HL-60/S4 (cell line): ENCODE data around the gene MAP2K1.
"Not testable (repeated sequence)": the region's sequence is repeated elsewhere in the genome, so short reads cannot be mapped to it uniquely, and the experiment has no call there.

ENCODE experiments used
- in situ Hi-C: fragments of 300-500 bp; cut with MboI; formaldehyde crosslinking; loops from 2 replicates; pipeline ENCODE4 v1.14.3; 2022; ENCODE audit warnings: low sequenced_read_pairs

Gene MAP2K1

DNA sequence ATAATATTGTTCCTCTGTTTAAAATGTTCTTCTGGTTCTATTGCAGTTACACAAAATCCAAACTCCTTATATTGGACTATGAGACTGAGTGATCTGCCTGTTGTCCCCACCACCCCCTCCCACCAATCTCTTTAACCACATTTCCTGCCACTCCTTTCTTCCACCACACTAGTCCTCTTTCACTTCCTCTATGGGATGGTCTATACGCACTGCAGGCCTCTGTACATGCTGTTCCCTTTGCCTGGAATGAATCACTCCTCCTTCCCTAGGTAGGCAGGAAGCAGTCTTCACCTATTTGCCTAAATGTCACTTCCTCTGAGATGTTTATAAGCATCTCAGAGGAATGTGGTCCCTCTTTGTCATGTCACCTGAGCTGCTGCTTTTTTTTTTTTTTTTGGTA lies 4.0 kb downstream of the MAP2K1 start:
- in situ Hi-C loops = no loop called here

DNA sequence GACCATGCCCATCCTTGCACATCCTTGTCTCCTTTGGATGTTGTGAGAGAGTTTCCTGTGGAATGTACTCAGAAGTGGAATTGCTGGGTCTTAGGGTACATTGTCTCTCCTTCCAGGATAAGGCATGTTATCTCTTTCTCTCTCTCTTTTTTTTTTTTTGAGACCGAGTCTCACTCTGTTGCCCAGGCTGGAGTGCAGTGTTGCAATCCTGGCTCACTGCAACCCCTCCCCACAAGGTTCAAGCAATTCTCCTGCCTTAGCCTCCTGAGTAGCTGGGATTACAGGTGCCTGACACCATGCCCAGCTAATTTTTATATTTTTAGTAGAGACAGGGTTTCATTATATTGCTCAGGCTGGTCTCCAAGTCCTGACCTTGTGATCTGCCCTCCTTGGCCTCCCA lies 6.3 kb downstream of the MAP2K1 start:
- in situ Hi-C loops = not testable (repeated sequence)

DNA sequence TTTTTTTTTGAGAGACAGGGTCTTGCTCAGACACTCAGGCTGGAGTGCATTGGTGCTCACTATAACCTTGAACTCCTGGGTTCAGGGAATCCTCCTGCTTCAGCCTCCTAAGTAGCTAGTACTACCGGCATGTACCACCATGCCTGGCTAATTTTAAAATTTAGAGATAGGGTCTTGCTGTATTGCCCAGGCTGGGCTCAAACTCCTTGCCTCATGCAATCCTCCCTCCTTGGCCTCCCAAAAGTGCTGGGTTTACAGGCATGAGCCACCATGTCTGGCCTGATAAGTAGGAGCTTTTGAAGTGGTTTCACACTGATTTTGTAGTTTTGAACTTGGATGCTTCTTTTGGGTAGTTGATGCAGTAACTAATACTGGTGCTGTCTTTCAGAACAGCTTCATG lies 7.8 kb downstream of the MAP2K1 start:
- in situ Hi-C loops = no loop called here

DNA sequence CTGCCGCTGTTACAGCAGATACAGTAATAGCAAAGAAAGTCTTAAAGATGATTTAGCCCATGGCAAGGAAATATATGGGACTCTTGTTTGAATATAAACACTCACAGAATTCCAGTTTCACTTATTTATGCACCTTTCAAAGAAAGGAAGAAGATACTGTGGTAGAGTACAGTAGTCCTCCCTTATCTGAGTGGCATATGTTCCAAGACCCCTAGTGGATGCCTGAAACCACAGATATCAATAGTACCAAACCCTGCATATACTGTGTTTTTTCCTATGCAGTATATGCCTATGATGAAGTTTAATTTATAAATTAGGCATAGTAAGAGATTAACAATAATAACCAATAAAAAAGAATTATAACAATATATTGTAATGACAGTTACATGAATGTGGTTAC lies 8.2 kb downstream of the MAP2K1 start:
- in situ Hi-C loops = no loop called here

GRCh38 chr15:66399276-66399675 lies 12.6 kb downstream of the MAP2K1 start:
- in situ Hi-C loops = no loop called here

- in situ Hi-C loops = no loop called here
Observed at GRCh38 chr15:66400351-66400774, 13.7 kb downstream of the MAP2K1 start.

DNA sequence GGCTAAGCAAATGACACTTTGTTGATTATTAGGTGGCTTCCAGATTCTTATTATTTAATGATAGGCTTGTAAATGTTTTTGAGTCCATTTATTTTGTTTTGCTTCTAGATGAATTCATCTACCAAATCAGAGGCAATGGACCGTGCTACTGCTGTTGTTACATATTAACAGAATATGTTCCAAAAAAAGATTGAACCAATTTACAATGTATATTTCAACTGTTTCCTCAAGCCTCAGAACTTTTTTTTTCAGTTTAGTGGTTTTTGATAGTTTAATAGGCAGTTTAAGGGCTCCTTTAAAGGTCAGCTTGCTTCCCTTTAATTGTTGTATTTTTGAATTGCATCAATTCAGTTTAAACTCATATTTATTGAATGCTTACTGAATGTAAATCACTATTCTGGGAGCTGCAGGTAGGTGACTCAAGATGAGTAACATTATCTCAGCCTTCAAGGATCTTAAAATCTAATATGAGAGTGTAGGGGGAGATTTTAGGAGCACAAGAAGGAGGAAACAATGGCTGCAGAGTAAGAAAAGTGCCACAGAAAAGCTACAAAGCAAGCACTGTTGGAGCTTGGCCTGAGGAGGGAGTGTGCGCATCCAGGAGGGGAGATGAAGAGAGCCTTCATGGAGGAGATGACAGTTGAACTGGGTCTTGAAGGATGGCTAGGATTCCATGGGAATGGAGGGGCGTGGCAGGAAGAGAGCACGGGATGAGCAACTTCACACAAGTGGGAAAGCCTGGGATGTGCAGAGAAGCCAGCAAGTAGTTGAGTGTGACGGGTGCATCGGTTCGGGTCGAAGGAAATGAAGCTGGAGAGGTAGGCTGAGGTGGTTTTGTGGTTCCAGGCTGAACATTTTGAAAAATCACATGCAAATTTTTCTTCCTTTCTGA lies 14.7 kb downstream of the MAP2K1 start:
- in situ Hi-C loops = no loop called here

DNA sequence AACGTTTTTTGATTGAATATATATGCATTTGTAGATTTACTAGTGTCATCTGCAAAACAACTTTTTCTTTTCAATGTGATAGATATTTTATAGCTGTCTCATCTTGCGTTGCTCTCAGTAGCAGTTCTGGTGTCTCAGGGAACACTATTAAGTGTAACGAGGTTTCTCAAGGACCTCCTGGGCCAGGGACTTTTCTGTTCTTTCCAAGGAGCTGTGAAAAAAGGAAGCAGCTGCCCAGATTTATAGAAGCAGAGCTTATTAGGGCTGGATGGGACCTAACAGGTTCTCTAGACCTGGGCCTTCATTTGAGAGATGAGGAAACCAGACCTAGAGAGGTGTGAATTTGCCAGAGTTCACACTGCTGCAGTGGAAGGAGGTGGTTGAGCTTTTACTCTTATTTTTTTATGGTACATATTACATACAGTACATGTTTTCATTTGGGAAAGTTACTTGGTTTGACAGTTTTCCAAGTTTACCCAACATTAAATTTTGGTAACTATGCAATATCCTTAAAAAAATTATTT lies 16.1 kb downstream of the MAP2K1 start:
- in situ Hi-C loops = no loop called here

DNA sequence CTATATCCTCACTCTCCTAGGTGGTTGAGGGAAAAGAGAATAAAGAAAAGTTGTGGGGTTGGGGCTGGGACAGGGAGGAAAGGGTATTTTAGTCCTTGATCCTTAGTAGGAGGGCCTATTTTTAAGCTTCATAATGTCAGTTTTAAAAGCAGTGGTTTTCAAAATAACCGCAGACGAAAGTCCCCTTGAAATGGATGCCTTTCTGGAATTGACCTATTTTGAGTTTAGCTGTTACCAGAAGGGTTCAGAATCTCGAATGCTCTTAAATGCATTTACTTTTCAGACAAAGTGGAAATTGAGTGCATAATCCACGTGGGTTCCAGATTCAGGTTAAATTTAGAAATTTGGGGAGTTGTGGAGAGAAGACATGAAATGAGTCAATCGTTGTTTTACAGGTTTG lies 16.6 kb downstream of the MAP2K1 start:
- in situ Hi-C loops = no loop called here

- in situ Hi-C loops = no loop called here
Observed at GRCh38 chr15:66404122-66404521, 17.4 kb downstream of the MAP2K1 start.

GRCh38 chr15:66404532-66404931 lies 17.8 kb downstream of the MAP2K1 start:
- in situ Hi-C loops = no loop called here

DNA sequence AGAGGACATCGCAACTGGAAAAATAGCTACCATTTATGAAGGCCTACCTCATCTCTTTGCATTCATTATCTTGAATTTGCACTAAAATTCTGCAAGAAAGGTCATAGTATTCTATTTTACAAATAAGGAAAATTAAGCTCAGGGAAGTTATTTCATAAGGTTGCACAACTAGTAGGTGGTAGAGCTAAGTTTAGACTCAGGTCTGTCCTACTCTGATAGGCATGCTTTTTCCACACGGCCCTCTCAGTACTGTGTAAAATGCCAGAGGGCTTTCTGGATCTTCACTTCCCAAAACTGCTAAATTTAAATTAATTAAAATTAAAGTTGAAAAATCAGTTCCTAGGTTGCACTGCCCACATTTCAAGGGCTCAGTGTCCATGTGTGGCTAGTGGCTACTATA lies 18.3 kb downstream of the MAP2K1 start:
- in situ Hi-C loops = no loop called here

- in situ Hi-C loops = no loop called here
Observed at GRCh38 chr15:66405615-66406014, 18.9 kb downstream of the MAP2K1 start.

DNA sequence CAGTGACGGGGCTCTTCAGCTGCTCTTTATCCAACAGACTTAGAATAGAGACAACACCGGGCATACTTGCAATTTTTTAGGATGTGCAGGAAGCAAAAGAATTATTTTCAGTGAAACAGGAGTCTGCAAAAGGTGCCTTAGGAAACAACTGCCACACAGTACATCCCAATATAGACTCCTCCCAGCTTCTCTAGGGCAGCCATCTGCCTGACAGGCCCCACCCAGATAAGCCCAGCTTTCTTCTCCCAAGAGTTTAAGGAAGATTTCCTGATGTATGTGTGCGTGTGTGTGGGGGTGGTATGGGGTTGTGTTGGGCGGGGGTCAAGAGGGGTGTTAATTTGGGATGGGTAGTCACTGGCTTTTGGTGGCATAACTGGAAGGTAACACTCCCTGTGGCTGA lies 21.5 kb downstream of the MAP2K1 start:
- in situ Hi-C loops = no loop called here

GRCh38 chr15:66408675-66409282 lies 22.1 kb downstream of the MAP2K1 start:
- in situ Hi-C loops = no loop called here

DNA sequence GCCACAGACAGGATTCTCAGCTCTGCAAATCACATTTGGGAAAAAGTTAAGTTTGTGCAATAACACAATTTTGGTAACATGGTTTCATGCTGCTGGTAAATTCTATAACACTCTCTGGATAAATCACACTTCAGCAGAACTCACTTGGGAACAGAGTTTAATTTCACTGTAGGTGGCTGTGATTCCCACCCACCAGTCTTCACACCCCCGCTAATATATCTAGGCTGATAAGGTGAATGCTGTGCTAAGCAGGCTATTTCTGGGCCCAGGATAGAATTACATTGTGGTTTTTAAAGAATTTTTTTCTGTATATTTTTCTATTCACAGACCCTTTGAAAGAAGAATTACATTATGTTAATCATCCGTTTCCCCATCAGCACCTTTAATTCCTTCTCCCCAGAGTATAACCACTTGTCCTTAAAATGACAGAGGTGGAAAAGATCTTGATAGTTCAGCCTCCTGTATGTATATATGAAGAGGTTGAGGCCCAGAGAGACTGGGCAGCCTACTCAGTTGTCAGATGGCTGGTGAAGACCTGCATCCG lies 22.9 kb downstream of the MAP2K1 start:
- in situ Hi-C loops = no loop called here

GRCh38 chr15:66411190-66411589 lies 24.5 kb downstream of the MAP2K1 start:
- in situ Hi-C loops = no loop called here

DNA sequence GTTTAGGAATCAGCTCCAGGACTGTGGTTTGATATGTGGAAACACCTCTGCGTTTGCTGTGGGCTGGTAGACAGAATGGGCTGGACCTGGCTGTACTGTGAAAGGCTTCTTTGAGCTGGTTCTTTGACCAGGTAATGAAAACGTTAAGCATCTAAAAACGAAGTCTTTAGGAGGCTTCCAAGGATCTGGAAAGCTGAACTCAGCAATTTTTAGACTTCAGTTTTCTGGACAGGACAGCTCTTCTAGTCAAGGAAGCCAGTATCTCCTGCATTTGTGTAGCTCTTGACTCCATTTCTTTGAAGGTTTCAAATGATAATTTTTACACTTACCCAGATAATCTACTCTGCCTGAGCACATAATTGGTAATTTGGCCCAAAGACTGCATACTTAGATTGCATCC lies 25.5 kb downstream of the MAP2K1 start:
- in situ Hi-C loops = no loop called here

- in situ Hi-C loops = no loop called here
Observed at GRCh38 chr15:66413579-66413978, 26.9 kb downstream of the MAP2K1 start.

- in situ Hi-C loops = no loop called here
Observed at GRCh38 chr15:66415360-66415759, 28.6 kb downstream of the MAP2K1 start.

DNA sequence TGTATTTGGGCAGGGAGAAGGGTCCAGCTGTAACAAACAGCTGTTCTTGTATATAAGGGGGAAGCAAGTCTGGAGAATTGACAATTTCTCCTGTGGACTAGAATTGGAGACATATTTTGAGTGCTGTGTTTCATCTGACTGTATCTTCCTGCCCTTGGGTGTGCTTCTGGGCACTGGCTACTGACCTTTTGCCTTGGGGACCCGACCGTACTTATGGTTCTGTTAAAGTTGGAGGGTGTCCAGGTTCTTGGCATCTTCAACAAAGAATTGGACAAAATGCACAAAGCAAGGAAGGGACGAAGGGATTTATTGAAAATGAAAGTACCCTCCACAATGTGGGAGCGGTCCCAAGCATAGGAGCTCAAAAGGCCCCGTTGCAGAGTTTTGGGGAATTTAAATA lies 31.0 kb downstream of the MAP2K1 start:
- in situ Hi-C loops = no loop called here

DNA sequence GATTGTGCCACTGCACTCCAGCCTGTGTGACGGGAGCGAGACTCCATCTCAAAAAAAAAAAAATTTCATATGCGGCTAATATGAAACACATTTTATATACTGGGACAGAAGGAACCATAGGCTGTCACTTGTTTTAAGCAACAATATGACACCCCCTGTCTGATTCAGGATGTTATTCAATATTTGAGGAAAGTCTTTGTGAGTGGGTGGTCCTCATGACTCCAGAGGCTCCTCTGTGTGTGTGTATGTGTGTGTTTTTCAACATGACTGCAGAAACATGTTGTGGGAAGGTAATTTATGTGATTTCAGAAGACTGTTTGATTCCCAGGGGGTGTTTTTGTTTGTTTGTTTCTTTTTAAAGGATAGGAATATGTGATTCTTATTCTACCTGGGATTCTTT lies 32.8 kb downstream of the MAP2K1 start:
- in situ Hi-C loops = no loop called here
